ENCODE data around the gene CPSF2.

GRCh38 chr14:92134456-92134855 lies 12.7 kb downstream of the CPSF2 start:
- TF ChIP-seq POLR2A (IDR thresholded peaks at IDR 0.05) (no peak), CTCF (IDR thresholded peaks at IDR 0.05) (no peak), EP300 (IDR thresholded peaks at IDR 0.05) (no peak), POLR2AphosphoS5 (IDR thresholded peaks at IDR 0.05) (no peak)

Data from sigmoid colon (tissue), 4 donors.